Activated B cell treated with CpG ODN at 0.5 μM for 24 hours (primary cell): ENCODE results near the gene WDR62. TPM values are rescaled to one million over a fixed set of nuclear protein-coding genes. Genes with fewer than 3 reads are reported as not detected.

Experiments used
- ATAC-seq: fragments of 200-7000 bp; cut with Tn5 transposase; one replicate; pipeline ENCODE4 v1.10.0; 2021; ENCODE audit warnings: low read depth, mild to moderate bottlenecking, moderate library complexity
- CTCF ChIA-PET: fragments of 350-600 bp; sonication (Branson Sonifier 250); formaldehyde crosslinking; loops from one replicate; lab custom pipeline; 2021; ENCODE audit warnings: antibody characterized with exemption; lab: Charles Lee
- POLR2A ChIA-PET: fragments of 350-600 bp; sonication (Branson Sonifier 250); formaldehyde crosslinking; loops from one replicate; lab custom pipeline; 2021; ENCODE audit warnings: antibody characterized with exemption; lab: Charles Lee
- DNase-seq: peaks from one replicate; pipeline ENCODE4 v3.0.0; 2022
- H3K27ac Mint-ChIP-seq: one replicate; pipeline ENCODE4 v1.8.0; 2020; ENCODE audit warnings: mixed read lengths
- H3K27me3 Mint-ChIP-seq: one replicate; pipeline ENCODE4 v1.8.0; 2021; ENCODE audit warnings: mixed read lengths
- H3K36me3 Mint-ChIP-seq: one replicate; pipeline ENCODE4 v1.8.0; 2021; ENCODE audit warnings: low read depth, mixed read lengths
- H3K4me1 Mint-ChIP-seq: one replicate; pipeline ENCODE4 v1.8.0; 2021; ENCODE audit warnings: mixed read lengths
- H3K4me3 Mint-ChIP-seq: one replicate; pipeline ENCODE4 v1.8.0; 2020; ENCODE audit warnings: mild to moderate bottlenecking, mixed read lengths
- H3K9me3 Mint-ChIP-seq: one replicate; pipeline ENCODE4 v1.8.0; 2020; ENCODE audit warnings: mixed read lengths
- CTCF ChIP-seq: fragments of 200-600 bp; IDR thresholded peaks from one replicate; pipeline ENCODE4 v1.8.0; 2022; ENCODE audit warnings: antibody characterized with exemption, mild to moderate bottlenecking
- intact Hi-C: fragments of 100-400 bp; cut with micrococcal nuclease; formaldehyde crosslinking; loops from one replicate; pipeline ENCODE4 v1.15.1; 2024
- total RNA-seq: library from RNA; stranded (reverse); gene quantifications from 2 replicates; pipeline ENCODE4 v1.2.3, GENCODE V29; 2022

The WDR62 gene
- total RNA-seq, 1 donor from 2014 or later = 3.3 TPM

- POLR2A ChIA-PET = no interaction called here
- H3K27ac Mint-ChIP-seq = no peak overlapping the region
- H3K4me1 Mint-ChIP-seq = no peaks in the 10 kb centered on the region
- H3K36me3 Mint-ChIP-seq = no peaks in the 10 kb centered on the region
- H3K4me3 Mint-ChIP-seq = no peak overlapping the region
- ATAC-seq = no peak
- no peak for DNase-seq
- H3K27me3 Mint-ChIP-seq = no peaks in the 10 kb centered on the region
- no peaks in the 10 kb centered on the region for H3K9me3 Mint-ChIP-seq
- CTCF ChIA-PET = no interaction called here
- TF ChIP-seq CTCF = no peak
- intact Hi-C loops = no loop called here
These were observed 35.1 kb downstream of the WDR62 start for GRCh38 chr19:36089847-36090246.

GRCh38 chr19:36090910-36091695, 36.4 kb downstream of the WDR62 start:
- Mint-ChIP-seq H3K36me3 (no peaks in the 10 kb centered on the region), H3K4me1 (no peaks in the 10 kb centered on the region), H3K27me3 (no peaks in the 10 kb centered on the region), H3K27ac (no peak overlapping the region), H3K9me3 (no peaks in the 10 kb centered on the region), H3K4me3 (no peak overlapping the region)
- TF ChIP-seq CTCF = no peak
- ATAC-seq = no peak
- intact Hi-C loops = no loop called here
- ChIA-PET POLR2A (no interaction called here), CTCF (no interaction called here)
- DNase-seq = no peak

GRCh38 chr19:36092566-36092965, 37.9 kb downstream of the WDR62 start:
- H3K27ac Mint-ChIP-seq = no peak overlapping the region
- intact Hi-C loops = no loop called here
- no peak for ATAC-seq
- no peak for TF ChIP-seq CTCF
- H3K9me3 Mint-ChIP-seq = no peaks in the 10 kb centered on the region
- POLR2A ChIA-PET = no interaction called here
- no peaks in the 10 kb centered on the region for H3K4me1 Mint-ChIP-seq
- H3K36me3 Mint-ChIP-seq = no peaks in the 10 kb centered on the region
- CTCF ChIA-PET = no interaction called here
- H3K4me3 Mint-ChIP-seq = no peak overlapping the region
- H3K27me3 Mint-ChIP-seq = no peaks in the 10 kb centered on the region
- no peak for DNase-seq

- Mint-ChIP-seq H3K36me3 (no peaks in the 10 kb centered on the region), H3K9me3 (no peaks in the 10 kb centered on the region), H3K27me3 (no peaks in the 10 kb centered on the region), H3K27ac (no peak overlapping the region), H3K4me3 (no peak overlapping the region), H3K4me1 (no peaks in the 10 kb centered on the region)
- ATAC-seq = no peak
- CTCF ChIA-PET = no interaction called here
- POLR2A ChIA-PET = no interaction called here
- no peak for TF ChIP-seq CTCF
- intact Hi-C loops = no loop called here
- no peak for DNase-seq
These were observed 38.5 kb downstream of the WDR62 start for GRCh38 chr19:36093146-36093662.

- Mint-ChIP-seq H3K4me3 (no peak overlapping the region), H3K4me1 (no peaks in the 10 kb centered on the region), H3K36me3 (no peaks in the 10 kb centered on the region), H3K27ac (no peak overlapping the region), H3K27me3 (no peaks in the 10 kb centered on the region), H3K9me3 (no peaks in the 10 kb centered on the region)
- no peak for ATAC-seq
- ChIA-PET CTCF (no interaction called here), POLR2A (no interaction called here)
- intact Hi-C loops = no loop called here
- DNase-seq = no peak
- no peak for TF ChIP-seq CTCF
These were observed 39.0 kb downstream of the WDR62 start for GRCh38 chr19:36093687-36094086.
